ENCODE measurements around the gene SCAF8.

DNA sequence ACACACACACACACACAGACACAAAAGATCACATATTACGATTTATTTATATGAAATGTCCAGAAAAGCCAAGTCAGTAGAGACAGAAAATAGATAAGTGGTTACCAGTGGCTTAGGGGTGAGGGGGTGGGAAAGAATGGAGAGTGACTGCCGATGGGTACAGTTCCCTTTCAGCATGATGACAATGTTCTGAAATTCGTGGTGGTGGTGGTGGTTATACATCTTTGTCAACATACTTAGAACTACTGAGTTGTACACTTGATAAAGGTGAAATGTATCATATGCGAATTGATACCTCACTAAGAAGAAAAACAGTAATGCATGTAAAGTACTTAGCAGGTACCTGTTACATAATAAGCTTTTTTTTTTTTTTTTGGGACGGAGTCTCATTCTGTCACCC, 124.3 kb downstream of the SCAF8 start:
- TF ChIP-seq, protein P1, sequence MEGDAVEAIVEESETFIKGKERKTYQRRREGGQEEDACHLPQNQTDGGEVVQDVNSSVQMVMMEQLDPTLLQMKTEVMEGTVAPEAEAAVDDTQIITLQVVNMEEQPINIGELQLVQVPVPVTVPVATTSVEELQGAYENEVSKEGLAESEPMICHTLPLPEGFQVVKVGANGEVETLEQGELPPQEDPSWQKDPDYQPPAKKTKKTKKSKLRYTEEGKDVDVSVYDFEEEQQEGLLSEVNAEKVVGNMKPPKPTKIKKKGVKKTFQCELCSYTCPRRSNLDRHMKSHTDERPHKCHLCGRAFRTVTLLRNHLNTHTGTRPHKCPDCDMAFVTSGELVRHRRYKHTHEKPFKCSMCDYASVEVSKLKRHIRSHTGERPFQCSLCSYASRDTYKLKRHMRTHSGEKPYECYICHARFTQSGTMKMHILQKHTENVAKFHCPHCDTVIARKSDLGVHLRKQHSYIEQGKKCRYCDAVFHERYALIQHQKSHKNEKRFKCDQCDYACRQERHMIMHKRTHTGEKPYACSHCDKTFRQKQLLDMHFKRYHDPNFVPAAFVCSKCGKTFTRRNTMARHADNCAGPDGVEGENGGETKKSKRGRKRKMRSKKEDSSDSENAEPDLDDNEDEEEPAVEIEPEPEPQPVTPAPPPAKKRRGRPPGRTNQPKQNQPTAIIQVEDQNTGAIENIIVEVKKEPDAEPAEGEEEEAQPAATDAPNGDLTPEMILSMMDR (IDR thresholded peaks at IDR 0.05): no peak
- no peak for TF ChIP-seq POLR2A (IDR thresholded peaks at IDR 0.05)
- TF ChIP-seq EP300 (IDR thresholded peaks at IDR 0.05): no peak

Data from ovary (tissue), 3 donors.